HG02840 (cell line): ENCODE results near the gene ARFRP1.
"Not testable (repeated sequence)": the region's sequence is repeated elsewhere in the genome, so short reads cannot be mapped to it uniquely, and the experiment has no call there.

ENCODE experiments used
- ATAC-seq: cut with Tn5 transposase; IDR thresholded peaks from one replicate; pipeline ENCODE4 v1.9.1; 2021; ENCODE audit warnings: mild to moderate bottlenecking, moderate library complexity, moderate number of reproducible peaks; ENCODE audit not compliant: unreplicated experiment, low FRiP score

The ARFRP1 gene

DNA sequence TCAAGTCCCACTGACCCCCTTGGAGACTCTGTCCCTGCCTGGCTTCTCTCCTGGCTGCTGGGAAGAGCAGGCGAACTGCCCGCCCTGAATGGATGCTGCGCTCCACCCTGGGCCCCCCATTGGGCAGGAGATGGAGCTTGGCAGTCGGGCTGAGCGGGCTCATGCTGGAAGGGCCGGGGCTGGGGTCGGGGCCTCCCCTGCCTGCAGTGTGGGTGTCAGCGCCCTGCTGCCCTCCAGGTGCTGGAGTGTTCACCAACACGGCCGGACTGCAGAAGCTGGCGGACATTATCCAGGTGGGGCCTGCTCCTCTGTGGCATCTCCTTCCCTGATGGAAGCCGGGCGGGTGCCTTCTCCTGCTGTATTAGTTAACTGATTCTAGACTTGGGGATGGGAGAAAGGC lies 27.3 kb downstream of the ARFRP1 start:
- no peak for ATAC-seq

DNA sequence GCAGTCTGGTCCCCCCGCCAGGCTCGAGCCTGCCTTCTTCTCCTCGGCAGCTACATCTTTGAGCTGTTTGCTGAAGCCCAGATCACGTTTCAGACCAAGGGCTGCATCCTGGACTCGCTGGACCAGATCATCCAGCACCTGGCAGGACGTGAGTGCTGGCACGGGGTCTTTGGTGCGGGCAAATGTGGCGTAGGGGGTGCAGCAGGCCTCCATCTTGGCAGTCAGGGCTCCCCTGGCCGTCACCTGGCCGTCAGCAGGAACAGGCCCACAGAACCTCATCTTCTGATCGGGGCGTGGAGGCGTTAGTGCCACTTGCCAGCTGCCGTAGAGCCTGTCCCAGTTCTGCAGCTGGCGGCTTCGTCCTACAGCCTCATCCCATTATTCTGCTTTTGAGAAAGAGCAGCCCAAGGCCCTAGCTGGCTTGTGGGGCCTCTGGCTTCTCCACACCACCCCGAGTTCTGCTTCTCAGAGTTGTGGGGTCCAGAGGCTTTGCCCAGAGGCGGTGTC lies 27.9 kb downstream of the ARFRP1 start:
- no peak for ATAC-seq

DNA sequence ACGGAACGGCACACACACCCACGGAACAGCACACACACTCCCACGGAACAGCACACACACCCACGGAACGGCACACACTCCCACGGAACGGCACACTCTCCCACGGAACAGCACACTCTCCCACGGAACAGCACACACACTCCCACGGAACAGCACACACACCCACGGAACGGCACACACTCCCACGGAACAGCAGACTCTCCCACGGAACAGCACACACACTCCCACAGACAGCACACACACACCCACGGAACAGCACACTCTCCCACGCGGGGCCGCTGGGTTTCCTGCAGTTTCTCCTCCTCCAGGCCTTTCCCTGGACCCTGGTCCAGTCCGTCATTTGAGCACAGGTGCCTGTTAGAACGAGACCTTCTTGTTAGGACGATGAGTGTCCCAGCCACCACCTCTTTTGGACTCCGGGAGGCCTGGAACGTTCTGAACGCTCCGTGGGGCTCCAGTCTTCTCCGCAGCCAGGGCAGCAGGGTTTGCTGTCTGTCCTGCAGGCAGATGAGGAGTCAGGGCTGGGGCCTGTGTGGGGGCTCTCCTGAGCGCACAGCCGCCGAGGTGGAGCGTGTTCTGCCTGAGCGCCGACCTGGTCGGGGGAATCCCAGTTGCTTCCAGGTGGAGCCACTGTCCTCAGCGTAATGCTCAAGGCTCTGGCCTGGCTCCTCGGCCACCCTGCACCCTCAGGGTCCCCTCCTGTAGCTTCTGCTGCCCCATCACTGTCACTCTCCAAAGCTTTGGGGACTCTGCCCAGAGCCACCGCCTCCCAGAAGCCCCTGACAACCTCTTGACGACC lies 28.9 kb downstream of the ARFRP1 start:
- no peak for ATAC-seq

DNA sequence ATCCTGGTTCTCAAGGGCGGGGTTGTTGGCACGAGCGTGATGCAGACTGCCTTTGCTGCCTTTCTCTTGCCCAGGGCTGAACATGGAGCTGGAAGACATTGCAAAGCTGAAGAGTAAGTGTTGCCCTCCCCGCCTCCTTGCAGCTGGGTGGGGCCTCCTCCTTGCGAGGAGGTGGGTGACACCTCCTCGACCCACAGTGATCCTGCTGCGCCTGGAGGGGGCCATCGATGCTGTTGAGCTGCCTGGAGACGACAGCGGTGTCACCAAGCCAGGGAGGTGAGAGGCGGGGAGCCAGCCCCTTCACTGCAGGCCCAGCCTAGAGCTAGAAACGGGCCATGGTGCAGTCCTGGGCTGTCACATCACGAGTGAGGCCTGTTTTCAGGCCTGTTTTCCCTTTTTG lies 29.7 kb downstream of the ARFRP1 start:
- no peak for ATAC-seq

GRCh38 chr20:63675681-63676368 lies 32.0 kb downstream of the ARFRP1 start:
- ATAC-seq: no peak

- ATAC-seq: no peak
Observed at GRCh38 chr20:63673951-63674350, 33.8 kb downstream of the ARFRP1 start.

DNA sequence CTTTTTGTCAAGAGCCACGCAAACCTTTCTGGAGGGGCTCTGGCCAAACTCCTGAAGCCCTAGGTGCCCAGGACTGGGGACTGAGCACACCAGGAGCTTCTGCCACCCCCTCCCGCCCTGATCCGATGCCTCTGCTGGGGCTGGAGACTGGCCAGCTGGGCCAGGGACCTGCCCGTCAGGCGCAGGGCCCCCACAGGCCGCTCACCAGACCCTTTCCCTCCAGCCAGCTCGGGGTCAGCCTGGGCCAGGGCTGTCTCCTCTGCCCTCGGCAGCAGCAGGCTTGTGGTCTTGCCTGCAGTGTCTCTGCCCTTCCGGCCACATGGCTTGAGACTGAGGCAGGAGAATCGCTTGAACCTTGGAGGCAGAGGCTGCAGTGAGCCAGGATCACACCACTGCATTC lies 35.1 kb downstream of the ARFRP1 start:
- no peak for ATAC-seq

- ATAC-seq: not testable (repeated sequence)
Observed at GRCh38 chr20:63671695-63672094, 36.1 kb downstream of the ARFRP1 start.

- ATAC-seq: no peak
Observed at GRCh38 chr20:63668351-63668750, 39.4 kb downstream of the ARFRP1 start.

DNA sequence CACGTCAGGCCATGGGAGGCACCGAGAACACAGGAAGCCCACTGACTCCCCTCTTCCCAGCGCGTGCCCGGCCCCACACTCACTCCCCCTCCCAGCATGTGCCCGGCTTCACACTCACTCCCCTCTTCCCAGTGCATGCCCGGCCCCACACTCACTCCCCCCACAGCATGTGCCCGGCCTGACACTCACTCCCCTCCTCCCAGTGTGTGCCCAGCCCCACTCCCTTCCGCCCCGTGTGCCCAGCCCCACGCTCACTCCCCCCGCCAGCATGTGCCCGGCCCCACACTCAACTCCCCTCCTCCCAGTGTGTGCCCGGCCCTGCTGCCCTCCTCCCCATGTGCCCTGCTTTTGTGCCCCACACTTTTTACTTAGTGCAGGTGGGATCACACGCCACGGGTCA lies 39.9 kb downstream of the ARFRP1 start:
- no peak for ATAC-seq

GRCh38 chr20:63665708-63666107 lies 42.1 kb downstream of the ARFRP1 start:
- ATAC-seq: no peak

GRCh38 chr20:63664861-63665594 lies 42.7 kb downstream of the ARFRP1 start:
- ATAC-seq: no peak

GRCh38 chr20:63664143-63664851 lies 43.5 kb downstream of the ARFRP1 start:
- ATAC-seq: no peak

DNA sequence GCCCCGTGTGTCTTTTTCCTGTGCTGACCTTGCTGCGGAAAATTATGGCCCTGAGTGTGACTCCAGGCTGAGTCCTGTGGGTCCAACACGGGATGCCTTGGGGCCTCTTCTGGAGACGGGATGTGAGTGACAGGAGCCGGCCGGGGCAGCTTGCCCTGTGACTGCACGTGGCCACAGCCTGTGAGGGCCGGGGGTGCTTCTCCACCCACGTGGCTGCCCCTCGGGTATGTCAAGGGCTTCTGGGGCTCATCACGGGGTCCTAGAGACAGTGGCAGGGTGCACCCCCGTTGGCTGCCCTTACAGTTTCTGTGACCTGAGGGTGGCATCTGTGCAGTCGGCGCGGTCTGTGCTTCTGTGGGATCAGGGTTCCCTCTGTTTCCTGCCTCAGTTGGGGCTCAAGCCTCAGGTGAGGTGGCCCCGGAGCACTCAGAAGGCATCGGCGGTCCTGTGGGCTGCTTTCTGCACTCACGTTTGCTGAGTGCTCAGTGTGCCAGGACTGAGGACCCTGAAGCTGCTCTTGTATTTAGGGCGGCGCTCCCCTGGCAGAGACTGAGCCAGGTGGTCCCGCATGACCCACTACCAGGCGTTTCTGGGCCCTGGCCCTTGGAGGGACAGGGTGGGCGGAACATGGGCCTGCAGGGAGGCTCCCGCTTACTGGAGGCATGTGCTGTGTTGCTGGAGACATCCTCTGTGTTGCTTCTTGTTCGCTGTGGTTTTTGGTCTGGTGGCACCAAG lies 44.3 kb downstream of the ARFRP1 start:
- ATAC-seq: no peak

DNA sequence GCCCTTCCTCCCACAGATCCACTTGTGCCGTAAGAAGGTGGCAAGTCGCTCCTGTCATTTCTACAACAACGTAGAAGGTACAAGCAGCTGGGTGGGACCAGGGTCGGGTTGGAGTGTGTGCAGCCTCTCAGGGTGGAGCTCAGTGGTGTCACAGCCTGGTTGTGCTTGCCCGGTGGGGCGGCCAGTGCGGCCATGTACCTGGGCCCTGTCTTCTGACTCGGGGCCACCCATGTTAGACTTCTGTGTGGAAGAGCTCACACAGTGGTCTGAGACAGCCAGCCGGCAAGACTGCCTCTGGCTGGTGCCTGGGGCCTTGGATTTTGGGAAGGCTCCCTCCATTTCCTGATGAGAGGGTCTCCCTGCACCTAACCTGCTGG lies 45.0 kb downstream of the ARFRP1 start:
- ATAC-seq: no peak

GRCh38 chr20:63661959-63662812 lies 45.6 kb downstream of the ARFRP1 start:
- ATAC-seq: no peak

- no peak for ATAC-seq
Observed at GRCh38 chr20:63661108-63661507, 46.7 kb downstream of the ARFRP1 start.

GRCh38 chr20:63660622-63661021 lies 47.2 kb downstream of the ARFRP1 start:
- ATAC-seq: no peak

- ATAC-seq: not testable (repeated sequence)
Observed at GRCh38 chr20:63660174-63660573, 47.6 kb downstream of the ARFRP1 start.
